Endothelial cell (in vitro differentiated cells): ENCODE data around the gene NODAL. TPM values are rescaled to one million over a fixed set of nuclear protein-coding genes. Genes with fewer than 3 reads are reported as not detected.

Experiments
- DNase-seq: peaks from one replicate; pipeline ENCODE4 v3.0.0; 2021; ENCODE audit warnings: low spot score
- H3K27ac Mint-ChIP-seq: one replicate; pipeline ENCODE4 v1.8.0; 2021; ENCODE audit warnings: mixed read lengths, inconsistent platforms; ENCODE audit not compliant: unreplicated experiment
- H3K27me3 Mint-ChIP-seq: one replicate; pipeline ENCODE4 v1.8.0; 2021; ENCODE audit warnings: mild to moderate bottlenecking, moderate library complexity, mixed read lengths, inconsistent platforms; ENCODE audit not compliant: unreplicated experiment
- H3K36me3 Mint-ChIP-seq: one replicate; pipeline ENCODE4 v1.8.0; 2021; ENCODE audit warnings: mild to moderate bottlenecking, low read depth, mixed read lengths, inconsistent platforms; ENCODE audit not compliant: unreplicated experiment
- H3K4me1 Mint-ChIP-seq: one replicate; pipeline ENCODE4 v1.8.0; 2021; ENCODE audit warnings: mild to moderate bottlenecking, mixed read lengths, inconsistent platforms; ENCODE audit not compliant: unreplicated experiment
- H3K4me3 Mint-ChIP-seq: one replicate; pipeline ENCODE4 v1.8.0; 2021; ENCODE audit warnings: mild to moderate bottlenecking, mixed read lengths, inconsistent platforms; ENCODE audit not compliant: unreplicated experiment
- H3K9me3 Mint-ChIP-seq: one replicate; pipeline ENCODE4 v1.8.0; 2021; ENCODE audit warnings: mixed read lengths, inconsistent platforms; ENCODE audit not compliant: unreplicated experiment
- total RNA-seq: library from RNA; stranded (reverse); fragmentation: NEBNext Ultra II Directional; extraction: Animal tissue kit (Norgen Biotek cat#: 25700); gene quantifications from one replicate; pipeline ENCODE4 v1.2.1, GENCODE V29; 2021; ENCODE audit not compliant: unreplicated experiment
- TF ChIP-seq, protein P1 (sequence below): fragments of 200-600 bp; sonication (generic); IDR thresholded peaks from one replicate; pipeline ENCODE4 v1.5.0; 2021; ENCODE audit warnings: antibody characterized with exemption; ENCODE audit not compliant: unreplicated experiment

The NODAL gene
- total RNA-seq, 1 donor from 2014 or later = 1.5 TPM

DNA sequence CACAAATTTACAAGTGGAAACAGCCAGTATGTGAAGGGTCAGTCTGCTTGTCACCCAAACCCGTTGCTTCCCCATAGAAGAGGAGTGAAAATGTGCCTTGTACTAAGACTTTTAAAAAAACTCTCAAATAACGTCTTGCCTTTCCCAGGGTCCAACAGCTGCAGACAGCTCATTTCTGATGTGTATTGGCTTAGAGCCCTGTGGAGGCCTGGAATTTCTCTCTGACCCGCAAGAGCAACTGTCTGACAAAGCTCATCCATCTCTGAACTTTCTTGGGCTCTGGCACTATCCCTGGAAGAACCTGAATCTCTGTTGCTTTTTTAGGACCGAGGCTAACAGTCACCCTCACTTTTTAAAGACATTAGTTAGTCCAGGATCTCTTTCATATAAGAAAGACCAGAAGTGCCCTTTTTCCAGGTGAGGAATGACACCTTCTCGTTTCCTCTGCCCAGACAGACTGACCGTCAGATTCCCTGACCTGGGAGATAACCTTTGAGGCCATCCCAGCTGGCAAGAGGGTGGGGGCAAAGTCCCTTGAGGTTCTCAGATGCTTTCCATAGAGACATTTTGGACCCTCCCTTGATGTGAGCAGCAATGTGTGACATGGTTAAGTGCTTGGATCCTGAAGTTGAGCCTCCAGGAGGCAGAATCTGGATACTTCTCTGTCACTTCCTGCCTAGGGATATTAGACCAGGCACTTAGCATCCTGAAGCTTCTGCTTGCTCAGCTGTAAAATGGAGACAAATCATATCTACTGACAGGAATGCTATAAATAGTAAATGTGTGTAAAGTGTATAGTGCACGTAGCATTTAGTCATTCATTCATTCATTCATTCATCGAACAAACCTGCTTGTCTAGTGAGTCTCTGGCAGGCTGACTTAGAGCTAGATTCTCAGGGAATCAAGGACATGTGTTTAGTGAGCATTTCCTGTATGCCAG is 4.5 kb upstream of the NODAL start:
- Mint-ChIP-seq H3K4me3 (no peak overlapping the region), H3K36me3 (no peaks in the 10 kb centered on the region), H3K27me3 (peaks cover 8% of the 10 kb centered on the region), H3K9me3 (no peaks in the 10 kb centered on the region), H3K27ac (no peak overlapping the region), H3K4me1 (peaks cover 5% of the 10 kb centered on the region)
- TF ChIP-seq, protein P1, sequence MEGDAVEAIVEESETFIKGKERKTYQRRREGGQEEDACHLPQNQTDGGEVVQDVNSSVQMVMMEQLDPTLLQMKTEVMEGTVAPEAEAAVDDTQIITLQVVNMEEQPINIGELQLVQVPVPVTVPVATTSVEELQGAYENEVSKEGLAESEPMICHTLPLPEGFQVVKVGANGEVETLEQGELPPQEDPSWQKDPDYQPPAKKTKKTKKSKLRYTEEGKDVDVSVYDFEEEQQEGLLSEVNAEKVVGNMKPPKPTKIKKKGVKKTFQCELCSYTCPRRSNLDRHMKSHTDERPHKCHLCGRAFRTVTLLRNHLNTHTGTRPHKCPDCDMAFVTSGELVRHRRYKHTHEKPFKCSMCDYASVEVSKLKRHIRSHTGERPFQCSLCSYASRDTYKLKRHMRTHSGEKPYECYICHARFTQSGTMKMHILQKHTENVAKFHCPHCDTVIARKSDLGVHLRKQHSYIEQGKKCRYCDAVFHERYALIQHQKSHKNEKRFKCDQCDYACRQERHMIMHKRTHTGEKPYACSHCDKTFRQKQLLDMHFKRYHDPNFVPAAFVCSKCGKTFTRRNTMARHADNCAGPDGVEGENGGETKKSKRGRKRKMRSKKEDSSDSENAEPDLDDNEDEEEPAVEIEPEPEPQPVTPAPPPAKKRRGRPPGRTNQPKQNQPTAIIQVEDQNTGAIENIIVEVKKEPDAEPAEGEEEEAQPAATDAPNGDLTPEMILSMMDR = no peak
- DNase-seq = no peak

DNA sequence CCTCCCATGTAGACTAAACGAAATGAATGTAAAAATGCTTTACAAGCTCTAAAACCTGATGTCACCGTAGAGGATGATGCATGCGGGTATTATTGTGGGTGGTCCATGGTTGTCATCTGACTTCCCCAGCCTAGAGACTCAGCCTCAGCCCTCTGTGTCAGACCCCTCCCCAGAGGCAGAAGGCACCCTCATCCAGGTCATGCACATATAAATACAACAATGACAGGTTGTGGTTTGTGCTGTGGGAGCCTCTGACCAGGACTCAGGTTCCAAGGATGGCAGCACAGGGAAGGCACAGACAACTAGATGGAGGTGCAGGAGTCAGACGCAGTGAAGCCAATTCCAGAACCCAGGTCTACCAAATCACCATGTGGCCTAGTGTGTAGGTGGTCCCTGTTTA is 3.3 kb upstream of the NODAL start:
- no peak for DNase-seq
- peaks cover 16% of the 10 kb centered on the region for H3K27me3 Mint-ChIP-seq
- no peak overlapping the region for H3K27ac Mint-ChIP-seq
- no peak overlapping the region for H3K4me3 Mint-ChIP-seq
- TF ChIP-seq, protein P1 = no peak
- peaks cover 12% of the 10 kb centered on the region for H3K4me1 Mint-ChIP-seq
- no peaks in the 10 kb centered on the region for H3K36me3 Mint-ChIP-seq
- no peaks in the 10 kb centered on the region for H3K9me3 Mint-ChIP-seq

DNA sequence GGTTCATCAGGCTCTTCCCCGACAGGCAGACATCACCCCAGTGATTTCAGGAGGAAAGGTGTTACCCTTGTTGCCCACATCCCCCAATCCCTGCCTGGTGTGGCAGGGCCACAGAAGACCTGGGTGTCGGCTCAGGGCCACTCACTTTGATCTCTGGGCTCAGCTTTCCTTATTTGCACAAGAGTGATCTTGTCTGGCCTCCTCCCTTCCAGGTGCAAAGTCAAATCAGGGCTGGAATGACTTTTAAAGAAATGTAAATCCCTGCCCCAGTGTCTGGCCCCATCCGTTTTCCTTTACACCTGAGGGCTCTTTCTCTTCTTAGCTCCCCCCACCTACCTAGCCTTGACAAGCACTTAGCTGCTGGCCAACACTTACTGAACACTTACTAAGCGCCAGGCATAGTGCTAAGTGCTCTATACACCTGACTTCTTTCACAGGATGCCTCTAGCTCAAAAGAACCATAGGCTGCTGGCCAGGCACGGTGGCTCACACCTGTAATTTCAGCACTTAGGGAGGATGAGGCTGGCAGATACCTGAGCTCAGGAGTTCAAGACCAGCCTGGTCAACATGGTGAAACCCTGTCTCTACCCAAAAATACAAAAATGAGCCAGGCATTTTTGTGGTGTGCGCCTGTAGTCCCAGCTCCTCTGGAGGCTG is 979 bp upstream of the NODAL start:
- Mint-ChIP-seq H3K27ac (no peak overlapping the region), H3K36me3 (no peaks in the 10 kb centered on the region), H3K4me1 (peaks cover 12% of the 10 kb centered on the region), H3K27me3 (peaks cover 18% of the 10 kb centered on the region), H3K4me3 (no peak overlapping the region), H3K9me3 (no peaks in the 10 kb centered on the region)
- no peak for DNase-seq
- TF ChIP-seq, protein P1 = no peak

- H3K36me3 Mint-ChIP-seq = no peaks in the 10 kb centered on the region
- no peaks in the 10 kb centered on the region for H3K9me3 Mint-ChIP-seq
- DNase-seq = no peak
- peaks cover 12% of the 10 kb centered on the region for H3K4me1 Mint-ChIP-seq
- H3K27ac Mint-ChIP-seq = no peak overlapping the region
- H3K4me3 Mint-ChIP-seq = no peak overlapping the region
- TF ChIP-seq, protein P1 = no peak
- peaks cover 18% of the 10 kb centered on the region for H3K27me3 Mint-ChIP-seq
Observed at GRCh38 chr10:70441895-70442309, 421 bp upstream of the NODAL start.
